Tibial nerve (tissue), 4 donors: ENCODE results near the gene NEU3. TPM values are rescaled to one million over a fixed set of nuclear protein-coding genes. Genes with fewer than 3 reads are reported as not detected.
"Not testable (repeated sequence)": the region's sequence is repeated elsewhere in the genome, so short reads cannot be mapped to it uniquely, and the experiment has no call there.

Source experiments
- DNase-seq, 2 donors: peaks; one replicate each; pipeline ENCODE4 v3.0.0-alpha.2; 2019; ENCODE audit warnings: low spot score in 2 of 2
- H3K27ac ChIP-seq, 4 donors: fragments of 200-600 bp; sonication (generic) in 3 of 4; one replicate each; pipeline ENCODE4 v1.5.1; 2017 to 2019; ENCODE audit warnings: mild to moderate bottlenecking in 1 of 4
- H3K27me3 ChIP-seq, 2 donors: fragments of 200-600 bp; sonication (generic) in 1 of 2; one replicate each; pipeline versions ENCODE4 v1.5.1 to v1.6.0; 2017 to 2019
- H3K36me3 ChIP-seq, 3 donors: fragments of 200-600 bp; sonication (generic); one replicate each; pipeline ENCODE4 v1.5.1; 2018 to 2019
- H3K4me1 ChIP-seq, 4 donors: fragments of 200-600 bp; sonication (generic) in 3 of 4; one replicate each; pipeline ENCODE4 v1.5.1; 2017 to 2019
- H3K4me3 ChIP-seq, 4 donors: fragments of 200-600 bp; sonication (generic) in 3 of 4; one replicate each; pipeline ENCODE4 v1.5.1; 2017 to 2019; ENCODE audit warnings: mild to moderate bottlenecking in 1 of 4, moderate library complexity in 1 of 4
- H3K9me3 ChIP-seq, 4 donors: fragments of 200-600 bp; sonication (generic) in 3 of 4; one replicate each; pipeline ENCODE4 v1.5.1; 2017 to 2019
- EP300 ChIP-seq, 2 donors: sonication (generic); formaldehyde crosslinking; IDR thresholded peaks; one replicate each; pipeline ENCODE4 v1.6.1; 2017; ENCODE audit warnings: antibody characterized with exemption in 2 of 2, mild to moderate bottlenecking in 1 of 2
- POLR2A ChIP-seq, 2 donors: fragments of 450-650 bp; IDR thresholded peaks; one replicate each; pipeline ENCODE4 v1.6.1; 2017; ENCODE audit warnings: antibody characterized with exemption in 2 of 2, mild to moderate bottlenecking in 2 of 2, moderate library complexity in 2 of 2
- WGBS, 2 donors: methylation state at CpG; one replicate each; pipeline ENCODE4 v1.1.5; 2018; 5-methylcytosine and 5-hydroxymethylcytosine counted together
- total RNA-seq, 4 donors: library from RNA; depleted of rRNA; stranded (reverse); fragments of >200 nt; gene quantifications; one replicate each; pipeline ENCODE4 v1.1.0, GENCODE V29; 2016
- TF ChIP-seq, protein P1 (sequence below), 5 experiments: fragments of 200-600 bp in 3 of 5; fragments of 450-650 bp in 2 of 5; sonication (generic) in 3 of 5; IDR thresholded peaks; one replicate each; pipeline ENCODE4 v1.5.1; 2016 to 2019; ENCODE audit warnings: antibody characterized with exemption in 5 of 5, mild to moderate bottlenecking in 3 of 5, moderate library complexity in 2 of 5

NEU3 gene
- total RNA-seq, 4 donors from 2014 or later: 5.0 to 20.2 (median 12.7) TPM

DNA sequence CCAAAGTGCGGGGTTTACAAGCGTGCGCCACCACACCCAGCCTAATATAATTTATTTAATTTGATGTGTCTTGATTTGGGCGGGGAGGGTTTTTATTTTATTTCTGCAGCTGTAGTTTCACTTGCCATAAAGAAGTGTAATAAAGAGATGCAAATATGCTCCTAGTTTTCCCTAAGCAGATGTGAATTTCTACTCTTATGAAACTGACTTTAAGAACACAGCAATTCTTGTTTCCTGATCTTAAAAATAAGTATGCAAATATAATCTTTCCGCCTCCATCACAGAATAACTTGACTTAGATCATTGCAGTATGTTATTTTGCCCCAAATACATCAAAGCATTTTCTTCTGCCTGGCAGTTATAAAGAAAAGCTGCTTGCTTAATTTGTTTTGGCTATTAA, 35.3 kb upstream of the NEU3 start:
- DNase-seq: no peak
- WGBS, 2 donors: 87 to 89% methylated on average over 5 of the region's 5 CpGs
- H3K4me1 ChIP-seq: peaks cover 0 to 51% (median 19%) of the 10 kb centered on the region in 4 donors

DNA sequence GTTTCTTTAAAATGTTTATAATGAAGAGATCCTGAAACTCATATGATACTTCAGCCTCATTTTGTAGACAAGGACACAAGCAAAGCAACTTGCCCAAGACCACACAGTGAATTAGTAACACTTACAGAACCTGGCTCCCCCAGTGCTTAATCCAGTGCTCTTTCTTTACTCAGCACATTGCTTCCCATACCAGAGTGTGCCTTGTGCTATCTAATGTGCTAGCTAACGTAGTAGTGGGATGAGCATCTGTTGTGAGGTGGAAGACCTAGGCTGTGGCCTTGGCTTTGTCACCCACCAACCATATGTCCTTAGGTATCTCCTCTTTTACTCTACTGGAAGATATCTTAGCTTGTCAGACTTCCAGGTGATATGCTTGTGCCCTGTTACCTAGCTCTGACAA, 34.5 kb upstream of the NEU3 start:
- Histone ChIP-seq H3K27ac (no peak overlapping the region), H3K9me3 (no peaks in the 10 kb centered on the region), H3K4me1 (peaks cover 0 to 55% (median 19%) of the 10 kb centered on the region in 4 donors), H3K4me3 (no peak overlapping the region), H3K36me3 (peaks cover 0 to 6% (median 0%) of the 10 kb centered on the region in 3 donors), H3K27me3 (no peaks in the 10 kb centered on the region)
- no peak for DNase-seq
- 84 to 92% methylated on average over 1 of the region's 1 CpG for WGBS, 2 donors
- TF ChIP-seq POLR2A (IDR thresholded peaks at IDR 0.05): no peak

More for the DNA sequence above, 35.3 kb upstream of the NEU3 start:
- no peak overlapping the region for H3K27ac ChIP-seq
- H3K36me3 ChIP-seq: peaks cover 0 to 6% (median 0%) of the 10 kb centered on the region in 3 donors
- H3K9me3 ChIP-seq: no peaks in the 10 kb centered on the region
- no peak for TF ChIP-seq EP300 (IDR thresholded peaks at IDR 0.05)
- TF ChIP-seq POLR2A (IDR thresholded peaks at IDR 0.05): no peak
- TF ChIP-seq, protein P1, sequence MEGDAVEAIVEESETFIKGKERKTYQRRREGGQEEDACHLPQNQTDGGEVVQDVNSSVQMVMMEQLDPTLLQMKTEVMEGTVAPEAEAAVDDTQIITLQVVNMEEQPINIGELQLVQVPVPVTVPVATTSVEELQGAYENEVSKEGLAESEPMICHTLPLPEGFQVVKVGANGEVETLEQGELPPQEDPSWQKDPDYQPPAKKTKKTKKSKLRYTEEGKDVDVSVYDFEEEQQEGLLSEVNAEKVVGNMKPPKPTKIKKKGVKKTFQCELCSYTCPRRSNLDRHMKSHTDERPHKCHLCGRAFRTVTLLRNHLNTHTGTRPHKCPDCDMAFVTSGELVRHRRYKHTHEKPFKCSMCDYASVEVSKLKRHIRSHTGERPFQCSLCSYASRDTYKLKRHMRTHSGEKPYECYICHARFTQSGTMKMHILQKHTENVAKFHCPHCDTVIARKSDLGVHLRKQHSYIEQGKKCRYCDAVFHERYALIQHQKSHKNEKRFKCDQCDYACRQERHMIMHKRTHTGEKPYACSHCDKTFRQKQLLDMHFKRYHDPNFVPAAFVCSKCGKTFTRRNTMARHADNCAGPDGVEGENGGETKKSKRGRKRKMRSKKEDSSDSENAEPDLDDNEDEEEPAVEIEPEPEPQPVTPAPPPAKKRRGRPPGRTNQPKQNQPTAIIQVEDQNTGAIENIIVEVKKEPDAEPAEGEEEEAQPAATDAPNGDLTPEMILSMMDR (IDR thresholded peaks at IDR 0.05): no peak
- no peaks in the 10 kb centered on the region for H3K27me3 ChIP-seq
- H3K4me3 ChIP-seq: no peak overlapping the region

DNA sequence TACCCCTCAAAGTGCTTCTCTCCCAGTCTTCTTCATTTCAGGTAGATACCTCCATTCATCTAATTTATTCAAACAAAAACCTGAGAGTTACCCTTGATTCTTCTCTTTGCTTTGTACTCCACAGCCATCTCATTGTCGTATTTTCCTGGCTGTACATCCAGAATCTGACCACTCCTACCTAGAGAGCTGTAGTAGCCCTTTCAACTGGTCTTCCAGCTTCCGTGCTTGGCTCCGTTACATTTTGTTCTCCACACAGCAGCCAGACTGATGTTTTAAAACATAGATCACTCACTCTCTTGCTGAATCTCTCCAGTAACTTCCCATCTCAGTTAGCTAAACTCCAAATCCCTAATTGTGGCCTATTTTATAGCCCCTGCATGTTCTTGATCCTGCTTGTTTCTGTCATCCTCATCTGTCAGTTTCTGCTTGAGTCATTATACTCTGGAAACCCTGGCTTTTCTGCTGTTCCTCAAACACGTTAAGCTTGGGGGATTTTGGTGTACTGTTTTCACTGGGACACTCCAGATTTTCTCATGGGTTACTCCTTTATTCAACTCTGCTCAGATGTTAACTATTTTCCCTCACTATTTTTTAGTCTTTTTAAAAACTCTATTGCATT, 32.2 kb upstream of the NEU3 start:
- Histone ChIP-seq H3K27ac (no peak overlapping the region), H3K36me3 (peaks cover 0 to 6% (median 0%) of the 10 kb centered on the region in 3 donors), H3K4me1 (peaks cover 0 to 50% (median 4%) of the 10 kb centered on the region in 4 donors), H3K9me3 (no peaks in the 10 kb centered on the region), H3K4me3 (no peak overlapping the region), H3K27me3 (no peaks in the 10 kb centered on the region)
- 39 to 62% methylated on average over 4 of the region's 4 CpGs for WGBS, 2 donors
- TF ChIP-seq POLR2A (IDR thresholded peaks at IDR 0.05) (no peak), EP300 (IDR thresholded peaks at IDR 0.05) (no peak)
- TF ChIP-seq, protein P1 (IDR thresholded peaks at IDR 0.05): no peak
- no peak for DNase-seq

DNA sequence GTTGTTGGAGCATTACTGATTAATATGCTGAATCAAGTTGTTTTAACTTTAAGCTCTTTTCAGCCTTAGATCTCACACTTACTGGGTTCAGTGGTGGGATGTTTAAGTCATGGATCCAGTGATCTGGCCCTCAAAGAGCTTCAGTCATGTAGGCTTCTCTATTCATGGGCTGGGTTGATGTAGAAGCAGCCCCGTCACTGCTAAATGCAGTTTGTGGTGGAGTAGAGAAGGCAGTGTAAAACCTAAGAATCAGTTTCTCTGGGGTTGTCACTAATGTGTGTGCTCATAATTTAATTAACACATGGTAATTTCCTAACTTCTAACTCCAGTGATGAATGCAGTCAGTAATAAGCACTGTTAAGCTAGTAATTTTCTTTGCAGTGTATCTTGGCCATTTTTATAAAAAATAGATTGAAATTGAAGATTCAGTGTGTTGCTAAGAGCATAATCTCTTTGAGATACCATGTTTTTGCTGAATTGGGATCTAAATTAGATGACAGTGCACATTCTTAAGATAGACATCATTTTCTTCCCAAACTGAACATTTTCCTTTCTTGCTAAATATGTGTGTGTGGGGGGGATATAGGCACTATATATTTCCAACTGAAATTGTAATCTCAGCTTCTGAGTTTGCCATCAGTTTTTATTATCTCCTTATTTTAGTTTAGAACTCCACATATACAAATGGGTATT, 30.6 kb upstream of the NEU3 start:
- no peak overlapping the region for H3K27ac ChIP-seq
- TF ChIP-seq EP300 (IDR thresholded peaks at IDR 0.05) (no peak), POLR2A (IDR thresholded peaks at IDR 0.05) (no peak)
- TF ChIP-seq, protein P1 (IDR thresholded peaks at IDR 0.05): no peak
- peaks cover 0 to 6% (median 0%) of the 10 kb centered on the region in 3 donors for H3K36me3 ChIP-seq
- H3K4me3 ChIP-seq: no peak overlapping the region
- no peak for DNase-seq
- H3K27me3 ChIP-seq: no peaks in the 10 kb centered on the region
- peaks cover 0 to 41% (median 3%) of the 10 kb centered on the region in 4 donors for H3K4me1 ChIP-seq
- 81 to 86% methylated on average over 1 of the region's 1 CpG for WGBS, 2 donors
- no peaks in the 10 kb centered on the region for H3K9me3 ChIP-seq

DNA sequence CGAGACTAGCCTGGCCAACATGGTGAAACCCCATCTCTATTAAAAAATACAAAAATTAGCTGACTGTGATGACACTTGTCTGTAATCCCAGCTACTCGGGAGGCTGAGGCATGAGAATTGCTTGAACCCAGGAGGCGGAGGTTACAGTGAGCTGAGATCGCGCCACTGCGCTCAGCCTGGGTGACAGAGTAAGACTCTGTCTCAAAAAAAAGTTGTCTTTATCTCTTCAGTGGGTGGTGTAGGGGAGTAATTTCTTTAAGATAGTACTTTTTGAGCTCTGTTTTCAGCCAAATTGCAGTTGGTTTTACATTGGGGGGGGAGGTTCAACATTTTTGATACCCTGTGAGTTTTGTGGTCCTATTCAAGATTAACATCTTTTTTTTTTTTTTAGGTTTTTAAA, 28.6 kb upstream of the NEU3 start:
- H3K36me3 ChIP-seq, H3K9me3 ChIP-seq, DNase-seq, H3K4me3 ChIP-seq, H3K27ac ChIP-seq, H3K27me3 ChIP-seq: not testable (repeated sequence)
- H3K4me1 ChIP-seq: peaks cover 0 to 43% (median 3%) of the 10 kb centered on the region in 4 donors
- WGBS, 2 donors: 86 to 91% methylated on average over 6 of the region's 6 CpGs

DNA sequence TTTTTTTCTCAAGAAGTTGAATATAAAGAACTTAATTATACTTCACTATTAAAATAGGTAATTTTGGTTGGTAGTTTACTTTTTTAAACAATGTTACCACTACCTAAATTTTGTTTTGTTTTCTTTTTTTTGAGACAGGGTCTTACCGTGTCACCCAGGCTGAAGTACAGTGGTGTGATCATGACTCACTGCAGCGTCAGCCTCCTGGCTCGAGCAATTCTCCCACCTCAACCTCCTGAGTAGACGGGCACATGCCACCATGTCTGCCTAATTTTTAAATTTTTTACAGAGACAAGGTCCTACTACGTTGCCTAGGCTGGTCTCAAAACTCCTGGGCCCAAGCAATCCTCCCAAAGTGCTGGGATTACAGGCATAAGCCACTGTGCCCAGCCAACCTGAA, 22.1 kb upstream of the NEU3 start:
- Histone ChIP-seq H3K4me1 (peaks cover 0 to 16% (median 0%) of the 10 kb centered on the region in 4 donors), H3K27ac (no peak overlapping the region), H3K4me3 (no peak overlapping the region), H3K27me3 (no peaks in the 10 kb centered on the region), H3K9me3 (no peaks in the 10 kb centered on the region), H3K36me3 (peaks cover 0 to 58% (median 4%) of the 10 kb centered on the region in 3 donors)
- no peak for DNase-seq
- TF ChIP-seq EP300 (IDR thresholded peaks at IDR 0.05) (no peak), POLR2A (IDR thresholded peaks at IDR 0.05) (no peak)
- TF ChIP-seq, protein P1 (IDR thresholded peaks at IDR 0.05): no peak
- WGBS, 2 donors: 90 to 93% methylated on average over 5 of the region's 5 CpGs
